ENCODE data around the gene IP6K1. TPM values are rescaled to one million over a fixed set of nuclear protein-coding genes. Genes with fewer than 3 reads are reported as not detected.

IP6K1 gene
- polyA plus RNA-seq, 1 donor (not counting 4 experiments of a cell fraction or from before 2014, with no cell fraction given), result 24.5 TPM

DNA sequence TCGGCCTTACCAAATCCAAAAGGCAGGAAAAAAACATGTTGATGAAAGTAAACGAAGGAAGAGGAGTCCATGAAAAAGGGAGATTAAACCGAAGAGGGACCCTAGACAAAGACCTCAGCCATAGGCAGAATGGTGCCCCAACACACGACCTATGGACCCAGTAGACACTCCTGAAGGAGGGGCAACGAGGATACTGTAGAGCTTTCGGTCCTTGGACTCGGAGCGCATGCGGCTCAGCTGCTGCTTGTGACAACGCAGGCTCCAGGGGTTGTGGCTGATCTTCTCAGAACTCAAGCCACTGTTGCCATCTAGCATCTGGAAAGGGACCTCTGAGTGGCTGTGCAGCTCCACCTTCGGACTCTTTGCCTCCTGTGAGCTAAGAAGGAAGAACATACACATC, 53.7 kb downstream of the IP6K1 start:
- no peak overlapping the region for H2AFZ ChIP-seq (ENCODE audit: control insufficient read depth, low read length)
- no peak for FAIRE-seq

DNA sequence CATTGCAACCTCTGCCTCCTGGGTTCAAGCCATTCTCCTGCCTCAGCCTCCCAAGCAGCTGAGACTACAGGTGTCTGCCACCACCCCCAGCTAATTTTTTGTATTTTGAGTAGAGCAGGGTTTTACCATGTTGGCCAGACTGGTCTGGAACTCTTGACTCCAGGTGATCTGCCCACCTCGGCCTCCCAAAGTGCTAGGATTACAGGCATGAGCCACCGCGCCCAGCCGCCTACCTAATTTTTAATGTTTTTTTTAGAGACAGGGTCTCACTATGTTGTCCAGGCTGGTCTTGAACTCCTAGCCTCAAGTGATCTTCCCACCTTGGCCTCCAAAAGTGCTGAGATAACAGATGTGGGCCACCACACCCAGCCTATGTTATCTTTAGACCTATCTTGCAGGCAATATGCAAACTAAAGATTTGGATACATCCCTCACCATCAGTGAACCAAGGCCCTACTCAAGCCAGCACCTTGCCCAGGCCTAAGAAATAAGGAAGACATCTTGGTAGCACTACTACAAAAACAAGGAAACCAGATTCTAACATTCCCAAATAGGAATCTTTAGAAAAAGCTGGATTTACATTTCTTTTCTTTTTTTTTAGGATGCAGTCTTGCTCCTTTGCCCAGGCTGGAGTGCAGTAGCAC, 56.3 kb downstream of the IP6K1 start:
- Histone ChIP-seq H3K36me3 (ENCODE audit: control insufficient read depth in 2 of 2, extremely low read depth in 1 of 2, insufficient read depth in 2 of 2, low read length in 2 of 2) (peaks cover 13 to 16% of the 10 kb centered on the region in 2 experiments), H3K27me3 (ENCODE audit: control insufficient read depth, extremely low read depth, insufficient read depth, low read length) (no peaks in the 10 kb centered on the region), H3K9me3 (ENCODE audit: control insufficient read depth, low read depth, low read length) (no peaks in the 10 kb centered on the region), H2AFZ (ENCODE audit: control insufficient read depth, low read length) (no peak overlapping the region), H3K27ac (ENCODE audit: control insufficient read depth, insufficient read depth, low read length) (no peak overlapping the region), H3K4me2 (ENCODE audit: control insufficient read depth, extremely low read depth, insufficient read depth, low read depth, low read length) (no peak overlapping the region), H3K79me2 (ENCODE audit: control insufficient read depth, insufficient read depth, low read length) (no peaks in the 10 kb centered on the region), H3K9me1 (ENCODE audit: control insufficient read depth, extremely low read depth, insufficient read depth, low read length) (no peaks in the 10 kb centered on the region), H3K9ac (ENCODE audit: control insufficient read depth, extremely low read depth, insufficient read depth, low read length) (no peak overlapping the region), H3K4me3 (ENCODE audit: control insufficient read depth in 2 of 3, extremely low read depth in 1 of 3, insufficient read depth in 2 of 3, low read depth in 1 of 3, low read length in 3 of 3) (no peak overlapping the region), H4K20me1 (ENCODE audit: control insufficient read depth, extremely low read depth, insufficient read depth, low read length) (no peaks in the 10 kb centered on the region), H3K4me1 (ENCODE audit: control insufficient read depth, extremely low read depth, insufficient read depth, low read length) (no peaks in the 10 kb centered on the region)
- dilution Hi-C loops (cut with MboI; ENCODE audit: extremely low pct_ligation_motif_present, low sequenced_read_pairs), result loop anchor here (25.0 kb wide), 1 partner anchor 132 kb away; the partner anchor contains the start of genes CAMKV and TRAIP
- TF ChIP-seq EZH2 (IDR thresholded peaks at IDR 0.05; ENCODE audit: low read length), result no peak
- TF ChIP-seq, protein P1, sequence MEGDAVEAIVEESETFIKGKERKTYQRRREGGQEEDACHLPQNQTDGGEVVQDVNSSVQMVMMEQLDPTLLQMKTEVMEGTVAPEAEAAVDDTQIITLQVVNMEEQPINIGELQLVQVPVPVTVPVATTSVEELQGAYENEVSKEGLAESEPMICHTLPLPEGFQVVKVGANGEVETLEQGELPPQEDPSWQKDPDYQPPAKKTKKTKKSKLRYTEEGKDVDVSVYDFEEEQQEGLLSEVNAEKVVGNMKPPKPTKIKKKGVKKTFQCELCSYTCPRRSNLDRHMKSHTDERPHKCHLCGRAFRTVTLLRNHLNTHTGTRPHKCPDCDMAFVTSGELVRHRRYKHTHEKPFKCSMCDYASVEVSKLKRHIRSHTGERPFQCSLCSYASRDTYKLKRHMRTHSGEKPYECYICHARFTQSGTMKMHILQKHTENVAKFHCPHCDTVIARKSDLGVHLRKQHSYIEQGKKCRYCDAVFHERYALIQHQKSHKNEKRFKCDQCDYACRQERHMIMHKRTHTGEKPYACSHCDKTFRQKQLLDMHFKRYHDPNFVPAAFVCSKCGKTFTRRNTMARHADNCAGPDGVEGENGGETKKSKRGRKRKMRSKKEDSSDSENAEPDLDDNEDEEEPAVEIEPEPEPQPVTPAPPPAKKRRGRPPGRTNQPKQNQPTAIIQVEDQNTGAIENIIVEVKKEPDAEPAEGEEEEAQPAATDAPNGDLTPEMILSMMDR (optimal IDR thresholded peaks at IDR 0.05 in 1 of 3, IDR thresholded peaks at IDR 0.05 in 1 of 3, conservative IDR thresholded peaks at IDR 0.05 in 1 of 3; ENCODE audit: extremely low read depth in 1 of 3, insufficient read depth in 2 of 3, low read length in 3 of 3), result no peak
- DNase-seq (ENCODE audit: low read depth, low spot score) (no peak), FAIRE-seq (no peak)

More for the DNA sequence above, 53.7 kb downstream of the IP6K1 start:
- Histone ChIP-seq H3K9me3 (ENCODE audit: control insufficient read depth, low read depth, low read length) (no peaks in the 10 kb centered on the region), H3K36me3 (ENCODE audit: control insufficient read depth in 2 of 2, extremely low read depth in 1 of 2, insufficient read depth in 2 of 2, low read length in 2 of 2) (peaks cover 17 to 19% of the 10 kb centered on the region in 2 experiments), H3K27ac (ENCODE audit: control insufficient read depth, insufficient read depth, low read length) (no peak overlapping the region), H4K20me1 (ENCODE audit: control insufficient read depth, extremely low read depth, insufficient read depth, low read length) (no peaks in the 10 kb centered on the region), H3K27me3 (ENCODE audit: control insufficient read depth, extremely low read depth, insufficient read depth, low read length) (no peaks in the 10 kb centered on the region), H3K9me1 (ENCODE audit: control insufficient read depth, extremely low read depth, insufficient read depth, low read length) (no peaks in the 10 kb centered on the region), H3K4me1 (ENCODE audit: control insufficient read depth, extremely low read depth, insufficient read depth, low read length) (no peaks in the 10 kb centered on the region), H3K4me3 (ENCODE audit: control insufficient read depth in 2 of 3, extremely low read depth in 1 of 3, insufficient read depth in 2 of 3, low read depth in 1 of 3, low read length in 3 of 3) (no peak overlapping the region), H3K4me2 (ENCODE audit: control insufficient read depth, extremely low read depth, insufficient read depth, low read depth, low read length) (no peak overlapping the region), H3K79me2 (ENCODE audit: control insufficient read depth, insufficient read depth, low read length) (no peaks in the 10 kb centered on the region), H3K9ac (ENCODE audit: control insufficient read depth, extremely low read depth, insufficient read depth, low read length) (no peak overlapping the region)
- DNase-seq (ENCODE audit: low read depth, low spot score), result no peak
- dilution Hi-C loops (cut with MboI; ENCODE audit: extremely low pct_ligation_motif_present, low sequenced_read_pairs), result loop anchor here (25.0 kb wide), 1 partner anchor 130 kb away; the partner anchor contains the start of genes CAMKV and TRAIP
- TF ChIP-seq, protein P1 (optimal IDR thresholded peaks at IDR 0.05 in 1 of 3, IDR thresholded peaks at IDR 0.05 in 1 of 3, conservative IDR thresholded peaks at IDR 0.05 in 1 of 3; ENCODE audit: extremely low read depth in 1 of 3, insufficient read depth in 2 of 3, low read length in 3 of 3), result no peak
- no peak for TF ChIP-seq EZH2 (IDR thresholded peaks at IDR 0.05; ENCODE audit: low read length)
